Natural killer cell (primary cell): Measurements from ENCODE around the gene DHX34. TPM values are rescaled to one million over a fixed set of nuclear protein-coding genes. Genes with fewer than 3 reads are reported as not detected.

Experiments
- ATAC-seq, 3 donors: fragments of 150-1000 bp in 2 of 3; fragments of 200-7000 bp in 1 of 3; cut with Tn5 transposase; 1 replicate in 1 of 3; 2 replicates in 2 of 3; pipeline ENCODE4 v1.10.0; 2021; ENCODE audit warnings: mild to moderate bottlenecking in 2 of 3, moderate library complexity in 2 of 3
- DNase-seq, 2 donors: peaks; one replicate each; pipeline versions ENCODE4 v3.0.0 to v3.0.0-alpha.2; 2013 to 2021; ENCODE audit warnings: mixed read lengths in 1 of 2
- H3K27ac ChIP-seq: one replicate; pipeline ENCODE4 v1.5.1; 2013; ENCODE audit warnings: mild to moderate bottlenecking, low read length
- H3K27me3 ChIP-seq: one replicate; pipeline ENCODE4 v1.6.1; 2013; ENCODE audit warnings: low read length; ENCODE audit not compliant: control insufficient read depth, insufficient read depth
- H3K36me3 ChIP-seq: one replicate; pipeline ENCODE4 v1.6.1; 2013; ENCODE audit warnings: low read length; ENCODE audit not compliant: control insufficient read depth, insufficient read depth
- H3K4me1 ChIP-seq: one replicate; pipeline ENCODE4 v1.6.1; 2013; ENCODE audit warnings: low read length; ENCODE audit not compliant: control insufficient read depth, insufficient read depth
- H3K4me3 ChIP-seq: one replicate; pipeline ENCODE4 v1.5.1; 2013; ENCODE audit warnings: low read length
- H3K9me3 ChIP-seq: one replicate; pipeline ENCODE4 v1.6.1; 2013; ENCODE audit warnings: low read length; ENCODE audit not compliant: control insufficient read depth, insufficient read depth
- H3K27ac Mint-ChIP-seq, 2 donors: one replicate each; pipeline ENCODE4 v1.8.0; 2022; ENCODE audit warnings: mild to moderate bottlenecking in 2 of 2, mixed read lengths in 2 of 2, moderate library complexity in 1 of 2
- H3K27me3 Mint-ChIP-seq, 2 donors: one replicate each; pipeline ENCODE4 v1.8.0; 2022; ENCODE audit warnings: low read depth in 2 of 2, mixed read lengths in 2 of 2
- H3K36me3 Mint-ChIP-seq: one replicate; pipeline ENCODE4 v1.8.0; 2022; ENCODE audit warnings: mixed read lengths
- H3K4me1 Mint-ChIP-seq, 2 donors: one replicate each; pipeline ENCODE4 v1.8.0; 2022; ENCODE audit warnings: mixed read lengths in 2 of 2
- H3K4me3 Mint-ChIP-seq: one replicate; pipeline ENCODE4 v1.8.0; 2022; ENCODE audit warnings: mild to moderate bottlenecking, moderate library complexity, mixed read lengths
- H3K9me3 Mint-ChIP-seq, 2 donors: one replicate each; pipeline ENCODE4 v1.8.0; 2022; ENCODE audit warnings: mixed read lengths in 2 of 2
- CTCF ChIP-seq: fragments of 200-600 bp; IDR thresholded peaks from one replicate; pipeline ENCODE4 v1.8.0; 2022; ENCODE audit warnings: antibody characterized with exemption
- WGBS: methylation state at CpG from one replicate; pipeline ENCODE4 v1.1.7; 2013; ENCODE audit warnings: missing lambda C conversion rate; ENCODE audit not compliant: insufficient coverage; 5-methylcytosine and 5-hydroxymethylcytosine counted together
- intact Hi-C: fragments of 100-400 bp; cut with micrococcal nuclease; formaldehyde crosslinking; loops from one replicate; pipeline ENCODE4 v1.14.2; 2022
- total RNA-seq, 4 donors: library from RNA; stranded (reverse); fragments of 120-200 nt in 1 of 4; gene quantifications; one replicate each; pipeline versions ENCODE4 v1.2.3 to v1.2.4, GENCODE V29; 2013 to 2022

The DHX34 gene
- total RNA-seq, 3 donors from 2014 or later (not counting 1 experiment from before 2014, with no cell fraction given) = 19.8 to 25.9 (median 20.0) TPM

DNA sequence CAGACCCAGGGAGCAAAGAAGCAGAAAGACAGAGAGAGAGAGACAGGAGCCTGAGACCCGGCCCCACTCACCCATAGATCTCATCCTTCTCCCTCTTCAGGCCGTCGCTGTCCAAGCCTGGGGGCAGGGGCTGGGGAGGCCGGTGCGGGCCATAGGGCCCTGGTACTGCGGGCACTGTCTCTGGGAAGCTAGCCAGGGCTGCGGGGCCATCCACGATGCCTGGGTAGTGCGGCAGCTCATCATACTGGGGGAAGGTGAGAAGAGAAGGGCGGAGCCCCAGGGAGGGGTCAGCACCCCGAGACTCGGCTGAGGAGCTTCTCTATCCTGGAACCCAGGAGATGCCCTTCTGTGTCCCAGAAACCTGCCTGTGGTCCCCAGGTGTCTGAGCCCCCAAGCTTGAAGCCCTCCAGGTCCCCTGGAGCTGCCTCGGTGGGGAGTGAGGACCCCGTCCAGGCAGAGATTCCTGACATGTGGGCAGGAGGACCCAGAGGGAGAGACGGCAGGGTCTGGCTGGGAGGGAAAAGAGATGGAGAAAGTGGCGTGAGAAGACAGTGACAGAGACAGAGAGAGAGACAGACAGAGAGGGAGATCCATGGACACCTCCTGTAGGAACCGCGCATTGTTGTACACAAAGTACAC, 68.1 kb downstream of the DHX34 start:
- peaks cover 49% of the 10 kb centered on the region for H3K27me3 ChIP-seq
- H3K36me3 Mint-ChIP-seq = no peaks in the 10 kb centered on the region
- H3K9me3 Mint-ChIP-seq = no peaks in the 10 kb centered on the region
- H3K27ac ChIP-seq = no peak overlapping the region
- intact Hi-C loops = no loop called here
- TF ChIP-seq CTCF = no peak
- peak overlapping the region; percentile 64 for H3K4me3 Mint-ChIP-seq
- H3K4me3 ChIP-seq = no peak overlapping the region
- no peaks in the 10 kb centered on the region for H3K36me3 ChIP-seq
- 14% methylated on average over 18 of the region's 18 CpGs for WGBS
- H3K27me3 Mint-ChIP-seq = peaks cover 57 to 69% of the 10 kb centered on the region in 2 donors
- peaks cover 9 to 49% of the 10 kb centered on the region in 2 donors for H3K4me1 Mint-ChIP-seq
- peaks cover 11% of the 10 kb centered on the region for H3K4me1 ChIP-seq
- H3K27ac Mint-ChIP-seq = no peak overlapping the region
- ATAC-seq (no peak), DNase-seq (no peak)
- H3K9me3 ChIP-seq = no peaks in the 10 kb centered on the region

GRCh38 chr19:47417746-47418691, 68.9 kb downstream of the DHX34 start:
- no peak for TF ChIP-seq CTCF
- Histone ChIP-seq H3K4me1 (peaks cover 11% of the 10 kb centered on the region), H3K27ac (no peak overlapping the region), H3K9me3 (no peaks in the 10 kb centered on the region), H3K4me3 (no peak overlapping the region), H3K27me3 (peaks cover 55% of the 10 kb centered on the region), H3K36me3 (no peaks in the 10 kb centered on the region)
- peaks cover 9 to 57% of the 10 kb centered on the region in 2 donors for H3K4me1 Mint-ChIP-seq
- 5% methylated on average over 34 of the region's 34 CpGs for WGBS
- H3K36me3 Mint-ChIP-seq = no peaks in the 10 kb centered on the region
- peak overlapping the region; percentile 64 for H3K4me3 Mint-ChIP-seq
- ATAC-seq = peak in 1 of 3 donors; percentile 27
- intact Hi-C loops = no loop called here
- peaks cover 65 to 77% of the 10 kb centered on the region in 2 donors for H3K27me3 Mint-ChIP-seq
- H3K27ac Mint-ChIP-seq = no peak overlapping the region
- H3K9me3 Mint-ChIP-seq = peaks cover 0 to 3% of the 10 kb centered on the region in 2 donors
- DNase-seq = peak in 1 of 2 donors; percentile 43

DNA sequence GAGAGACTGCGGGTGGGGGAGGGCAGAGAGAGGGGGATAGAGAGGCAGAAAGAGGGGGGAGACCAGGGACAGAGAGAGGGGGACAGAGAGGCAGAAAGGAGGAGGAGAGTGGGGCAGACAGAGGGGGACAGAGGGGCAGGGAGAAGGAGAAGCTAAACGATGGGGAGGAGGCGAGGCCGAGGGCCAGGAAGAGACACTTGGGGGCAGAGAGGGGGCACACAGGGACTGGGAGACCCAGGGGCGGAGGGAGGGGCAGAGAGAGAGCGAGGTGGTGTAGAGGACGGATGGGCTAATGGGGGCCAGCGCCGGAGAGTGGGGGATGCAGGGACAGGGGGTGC, 69.5 kb downstream of the DHX34 start:
- no peaks in the 10 kb centered on the region for H3K9me3 ChIP-seq
- H3K27ac ChIP-seq = no peak overlapping the region
- intact Hi-C loops = no loop called here
- Mint-ChIP-seq H3K4me1 (peaks cover 9 to 57% of the 10 kb centered on the region in 2 donors), H3K27me3 (peaks cover 71 to 78% of the 10 kb centered on the region in 2 donors), H3K36me3 (no peaks in the 10 kb centered on the region), H3K9me3 (peaks cover 0 to 3% of the 10 kb centered on the region in 2 donors), H3K4me3 (peak overlapping the region; percentile 45), H3K27ac (no peak overlapping the region)
- peaks cover 11% of the 10 kb centered on the region for H3K4me1 ChIP-seq
- H3K36me3 ChIP-seq = no peaks in the 10 kb centered on the region
- DNase-seq (peak in 1 of 2 donors; percentile 16), ATAC-seq (peak in 1 of 3 donors; percentile 9)
- TF ChIP-seq CTCF = no peak
- no peak overlapping the region for H3K4me3 ChIP-seq
- H3K27me3 ChIP-seq = peaks cover 60% of the 10 kb centered on the region
- WGBS = 2% methylated on average over 9 of the region's 9 CpGs
